SW480 (cell line): ENCODE measurements around the gene RHEB.

Source experiments
- DNase-seq: peaks from one replicate; pipeline ENCODE4 v3.0.0-alpha.2; 2016; ENCODE audit warnings: low spot score

Gene RHEB

DNA sequence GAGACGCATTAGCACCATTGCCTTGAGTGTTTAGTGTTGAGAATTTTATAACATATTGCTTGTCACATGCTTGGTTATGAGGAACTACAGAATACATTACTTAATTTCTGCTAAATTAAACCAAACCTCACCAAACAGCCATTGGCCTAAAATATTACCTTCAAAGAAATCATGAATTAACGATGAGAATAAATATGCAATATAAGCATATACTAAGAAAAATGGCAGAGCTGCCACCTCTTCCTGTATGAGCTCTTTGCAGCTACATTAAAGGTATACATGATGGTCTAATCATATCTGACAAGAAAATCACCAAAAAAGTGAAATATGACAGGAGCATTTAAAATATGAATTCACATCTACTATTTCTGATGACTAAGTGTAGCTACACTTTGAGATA is 5.2 kb upstream of the RHEB start:
- DNase-seq = no peak

- DNase-seq = no peak
Observed at GRCh38 chr7:151524331-151524730, 4.6 kb upstream of the RHEB start.

DNA sequence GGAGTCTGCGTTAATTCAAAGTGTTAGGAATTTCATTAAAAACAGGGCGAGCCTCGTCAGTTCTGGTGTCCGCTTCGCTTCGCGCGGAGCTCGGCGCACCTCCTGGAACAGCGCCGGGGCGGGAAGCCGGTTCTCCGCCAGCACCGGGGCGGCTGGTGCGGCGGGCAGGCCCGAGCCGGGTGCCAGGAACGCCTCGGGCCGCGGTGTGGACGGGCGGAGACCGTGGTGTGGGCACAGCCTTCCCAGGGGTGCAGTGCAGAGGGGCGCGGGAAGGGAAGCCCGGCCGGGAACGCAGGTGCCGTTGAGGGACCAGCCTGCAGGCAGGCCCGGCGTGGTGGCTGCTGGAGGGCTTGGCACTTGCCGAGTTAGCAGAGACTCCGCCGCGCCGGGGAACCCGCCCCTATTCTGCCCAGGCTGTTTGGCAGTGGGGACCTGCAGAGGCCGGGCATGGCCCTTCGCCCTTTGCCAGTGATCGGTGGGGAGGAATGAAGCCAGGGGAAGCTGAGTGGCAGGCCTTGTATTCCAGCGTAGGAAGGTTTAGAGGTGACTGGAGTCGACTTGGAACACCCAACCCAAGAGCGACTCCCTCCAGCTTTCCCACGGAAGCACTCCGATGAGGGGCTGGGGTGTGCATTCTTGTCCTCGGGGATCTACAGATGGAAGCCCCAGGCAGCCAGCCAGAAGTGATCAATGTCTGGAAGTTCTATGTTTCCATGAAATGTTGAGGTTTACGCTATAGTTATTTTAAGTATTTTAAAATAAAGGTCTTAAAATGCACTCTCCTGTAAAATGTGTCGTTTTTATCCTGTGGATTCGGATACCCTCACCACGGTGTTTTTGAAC is 945 bp upstream of the RHEB start:
- peak; percentile 42 for DNase-seq

DNA sequence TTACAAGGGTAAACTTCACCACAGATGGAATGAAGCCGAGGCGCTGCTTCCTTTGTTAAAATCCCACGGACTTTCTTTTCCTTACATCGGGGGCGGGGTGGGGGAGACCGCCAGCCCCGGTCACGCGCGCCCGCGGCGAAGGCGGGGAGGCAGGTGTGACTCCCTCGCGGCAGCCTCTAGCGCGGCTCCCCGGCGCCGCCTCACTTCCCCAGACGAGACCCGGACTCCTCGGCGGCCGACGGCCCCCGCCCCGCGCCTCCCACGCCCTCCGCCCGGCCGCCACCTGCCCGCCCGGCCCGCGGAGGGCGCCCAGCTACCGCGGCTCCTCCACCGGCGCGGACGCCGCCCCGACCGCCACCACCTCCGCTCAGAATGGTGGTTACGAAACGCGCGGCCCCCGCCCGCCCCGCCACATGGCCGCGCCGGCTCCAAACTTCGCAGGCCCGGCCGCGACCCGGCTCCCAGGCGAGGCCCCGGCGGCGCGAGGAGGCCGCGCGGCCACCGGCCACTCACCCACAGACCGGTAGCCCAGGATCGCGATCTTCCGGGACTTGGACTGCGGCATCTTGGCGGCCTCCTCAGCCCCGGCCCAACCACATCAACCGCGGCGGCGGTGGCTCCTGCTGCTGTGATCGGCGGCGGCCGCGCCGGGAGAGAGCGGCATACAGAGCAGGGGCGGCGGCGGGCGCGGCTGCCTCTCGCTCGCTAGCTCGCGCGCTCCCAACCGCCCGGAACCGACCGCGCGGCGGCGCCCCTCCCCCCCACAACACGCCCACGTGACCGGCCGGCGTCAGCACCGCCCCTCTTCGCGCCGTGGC is 539 bp downstream of the RHEB start:
- peak; percentile 38 for DNase-seq

GRCh38 chr7:151518105-151518946 is 1.4 kb downstream of the RHEB start:
- peak; percentile 50 for DNase-seq

DNA sequence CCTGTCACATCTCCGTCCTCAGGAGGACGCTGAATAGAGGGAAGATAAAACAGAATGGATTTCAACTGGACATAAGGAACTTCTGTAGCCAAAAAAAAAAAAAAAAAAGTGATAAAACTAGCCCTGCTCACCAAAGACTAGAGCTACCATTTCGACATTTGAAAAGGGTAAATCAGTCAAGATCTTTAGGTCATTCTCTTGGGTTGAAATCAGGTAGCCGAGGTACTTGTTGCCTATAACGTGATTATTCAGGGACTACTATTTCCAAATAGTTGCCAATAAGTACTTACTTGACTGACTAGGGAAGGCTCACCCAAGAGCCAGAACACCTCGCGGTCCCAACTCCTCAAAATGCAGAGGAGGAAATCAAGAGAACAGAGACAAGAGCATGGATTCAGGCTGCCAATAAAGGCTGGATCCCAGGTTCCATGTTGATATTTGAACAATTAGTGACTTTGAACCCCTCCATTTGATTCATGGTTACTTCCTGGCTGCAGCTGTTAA is 2.0 kb downstream of the RHEB start:
- DNase-seq = no peak

DNA sequence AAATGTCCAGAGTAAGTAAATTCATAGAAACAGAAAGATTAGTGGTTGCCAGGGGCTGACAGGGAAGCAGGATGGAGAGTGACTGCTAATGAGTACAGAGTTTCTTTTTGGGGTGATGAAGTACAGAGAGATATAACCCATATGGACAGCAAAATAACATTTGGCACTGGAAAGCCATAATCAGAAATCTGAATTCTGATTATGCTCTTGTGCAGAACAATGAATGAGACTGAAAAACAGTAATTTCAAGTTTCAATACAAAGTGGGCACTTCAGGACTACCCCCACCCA is 4.5 kb downstream of the RHEB start:
- no peak for DNase-seq

DNA sequence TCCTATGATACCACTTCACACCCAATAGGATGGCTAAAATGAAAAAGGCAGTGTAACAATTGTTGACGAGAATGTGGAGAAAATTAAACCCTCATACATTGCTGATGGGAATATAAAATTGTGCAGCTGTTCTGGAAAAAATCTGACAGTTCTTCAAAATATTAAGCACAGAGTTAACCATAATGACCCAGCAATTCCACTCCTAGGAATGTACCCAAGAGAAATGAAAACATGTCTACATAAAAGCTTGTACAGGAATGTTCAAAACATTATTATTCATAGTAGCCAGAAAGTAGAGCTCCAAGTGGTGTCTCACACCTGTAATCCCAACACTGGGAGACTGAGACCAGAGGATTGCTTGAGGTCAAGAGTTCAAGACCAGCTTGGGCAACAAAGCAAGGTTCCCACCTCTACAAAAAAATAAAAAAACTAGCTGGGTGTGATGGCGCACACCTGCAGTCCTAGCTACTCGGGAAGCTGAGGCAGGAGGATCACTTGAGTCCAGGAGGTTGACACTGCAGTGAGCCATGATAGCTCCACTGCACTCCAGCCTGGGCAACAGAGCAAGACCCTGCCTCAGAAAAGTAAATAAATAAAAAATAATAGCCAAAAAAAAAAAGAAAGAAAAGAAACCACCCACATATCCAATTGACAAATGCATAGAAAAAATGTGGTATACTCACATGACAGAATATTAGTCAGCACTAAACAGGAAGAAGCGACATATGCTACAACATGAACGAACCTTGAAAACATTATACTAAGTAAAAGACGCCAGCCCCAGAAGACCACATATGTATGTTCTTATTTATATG is 5.0 kb downstream of the RHEB start:
- no peak for DNase-seq

- no peak for DNase-seq
Observed at GRCh38 chr7:151513133-151513532, 6.6 kb downstream of the RHEB start.

DNA sequence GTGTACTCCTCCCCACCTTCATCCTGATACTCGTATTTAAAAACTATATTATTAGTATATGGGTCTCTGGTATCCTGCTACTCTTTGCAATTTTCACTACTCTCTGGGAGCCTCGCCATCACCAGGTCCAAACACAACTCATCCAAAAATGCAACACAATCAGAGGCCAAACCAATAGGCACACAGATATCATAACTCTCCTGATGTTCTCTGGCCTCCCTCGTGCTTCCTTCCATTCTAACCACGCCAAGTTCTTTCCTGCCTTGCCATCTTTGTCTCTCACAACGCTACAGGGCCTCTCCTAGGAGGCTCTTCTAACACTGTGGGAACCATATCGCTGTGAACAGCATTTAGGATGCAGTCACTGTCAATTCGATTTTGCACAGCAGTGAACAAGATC is 7.3 kb downstream of the RHEB start:
- no peak for DNase-seq

DNA sequence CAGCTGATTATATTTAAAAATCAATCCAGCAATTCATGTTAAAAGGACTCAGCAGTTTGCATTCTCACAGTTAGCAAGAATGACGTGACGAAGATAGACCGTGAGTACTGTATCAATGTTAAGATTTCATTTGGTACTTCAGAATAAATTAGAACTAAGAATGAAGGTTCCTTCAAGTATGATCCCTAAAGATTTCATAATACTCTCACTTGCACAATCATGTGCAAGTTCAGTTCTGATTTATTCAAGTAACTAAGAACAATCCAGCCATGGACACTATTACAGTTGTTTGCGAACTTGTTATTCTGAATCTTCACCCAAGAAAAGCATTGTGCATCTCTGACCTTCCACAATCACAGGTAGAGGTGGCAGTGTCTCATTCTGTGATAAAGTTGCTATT is 7.7 kb downstream of the RHEB start:
- DNase-seq = no peak

DNA sequence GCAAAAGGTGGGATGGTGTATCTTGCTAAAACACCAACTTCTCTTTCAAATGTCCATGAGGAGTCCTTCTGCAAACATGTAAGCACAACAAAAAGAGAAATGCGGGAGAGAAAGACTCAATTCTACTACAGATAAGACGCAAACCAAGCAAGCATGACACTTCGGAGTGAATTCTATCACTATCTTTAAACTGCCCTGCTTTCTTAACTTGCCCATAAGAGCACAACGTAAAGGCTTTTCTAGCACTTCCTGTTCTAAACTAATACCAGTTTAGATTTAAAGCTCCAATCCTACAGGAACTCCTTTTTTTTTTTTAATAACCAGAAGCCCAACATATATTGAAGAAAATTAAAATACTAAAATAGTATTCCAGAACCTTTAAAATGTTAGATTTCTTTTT is 8.4 kb downstream of the RHEB start:
- DNase-seq = no peak

DNA sequence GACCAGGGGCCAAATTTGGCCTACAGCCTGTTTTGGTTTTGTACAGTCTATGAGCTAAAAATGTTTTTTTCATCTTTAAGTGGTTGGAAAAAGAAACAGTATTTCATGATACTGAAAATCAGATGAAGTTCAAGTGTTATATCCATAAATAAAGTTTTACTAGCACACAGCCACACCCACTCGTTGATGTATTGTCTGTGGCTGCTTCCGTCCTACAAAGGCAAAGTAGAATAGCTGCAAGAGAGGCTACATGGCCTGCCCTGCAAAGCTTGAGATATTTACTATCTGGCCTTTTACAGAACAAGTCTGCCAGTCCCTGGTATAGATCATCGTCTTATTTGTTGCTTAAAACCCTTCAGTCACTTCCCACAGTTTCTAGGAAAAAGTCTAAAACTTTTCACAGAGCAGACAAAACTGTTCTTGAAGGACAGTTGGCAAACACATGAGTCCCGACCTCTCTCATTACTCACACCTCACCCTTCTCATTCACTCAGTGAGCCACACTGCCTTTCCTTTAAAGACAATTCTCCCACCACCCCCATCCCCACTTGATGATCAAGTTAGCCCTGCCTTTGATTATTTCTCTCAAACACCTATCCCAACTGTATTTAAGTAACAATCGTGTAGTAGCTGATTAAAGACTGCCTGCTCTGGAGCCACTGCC is 9.9 kb downstream of the RHEB start:
- no peak for DNase-seq

GRCh38 chr7:151508991-151509390 is 10.7 kb downstream of the RHEB start:
- DNase-seq = no peak

DNA sequence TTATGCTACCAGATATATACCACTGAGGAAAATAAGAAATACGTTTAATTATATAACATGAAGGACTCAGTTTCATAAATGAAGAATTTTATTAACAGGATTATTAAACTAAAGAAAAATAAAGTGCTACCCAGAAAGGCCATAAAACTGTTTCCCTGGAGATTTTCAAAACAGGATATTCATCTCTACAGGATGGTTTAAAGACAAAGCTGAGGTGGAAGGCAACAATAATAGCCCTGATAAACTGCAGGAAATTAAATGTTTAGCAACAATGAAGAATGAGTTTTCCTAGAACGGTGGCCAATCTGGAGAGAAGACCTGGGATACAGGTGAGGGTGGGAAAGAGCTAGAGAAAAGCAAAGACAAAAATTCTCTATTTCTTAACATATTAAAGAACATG is 11.9 kb downstream of the RHEB start:
- DNase-seq = no peak

- DNase-seq = no peak
Observed at GRCh38 chr7:151506901-151507382, 12.8 kb downstream of the RHEB start.

- no peak for DNase-seq
Observed at GRCh38 chr7:151505836-151506468, 13.7 kb downstream of the RHEB start.

DNA sequence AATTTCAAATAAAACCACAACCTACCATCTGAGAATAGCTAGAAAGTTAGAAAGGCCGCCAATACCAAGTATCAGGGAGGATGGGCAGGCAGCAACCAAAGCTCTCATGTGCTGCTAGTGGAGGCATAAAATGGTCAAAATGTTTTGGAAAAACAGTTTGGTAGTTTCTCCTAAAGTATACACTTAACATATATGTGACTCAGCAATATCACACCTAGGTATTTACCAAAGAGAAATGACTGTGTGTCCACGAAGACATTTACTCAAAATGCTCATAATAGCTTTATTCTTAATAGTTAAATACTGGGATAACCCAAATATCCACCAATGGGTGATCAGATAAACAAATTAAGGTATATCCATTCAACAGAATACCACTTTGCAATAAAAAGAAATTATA is 14.3 kb downstream of the RHEB start:
- DNase-seq = no peak

- no peak for DNase-seq
Observed at GRCh38 chr7:151504715-151505326, 14.9 kb downstream of the RHEB start.
